ENCODE results near the gene TIMM13.

TIMM13 gene

DNA sequence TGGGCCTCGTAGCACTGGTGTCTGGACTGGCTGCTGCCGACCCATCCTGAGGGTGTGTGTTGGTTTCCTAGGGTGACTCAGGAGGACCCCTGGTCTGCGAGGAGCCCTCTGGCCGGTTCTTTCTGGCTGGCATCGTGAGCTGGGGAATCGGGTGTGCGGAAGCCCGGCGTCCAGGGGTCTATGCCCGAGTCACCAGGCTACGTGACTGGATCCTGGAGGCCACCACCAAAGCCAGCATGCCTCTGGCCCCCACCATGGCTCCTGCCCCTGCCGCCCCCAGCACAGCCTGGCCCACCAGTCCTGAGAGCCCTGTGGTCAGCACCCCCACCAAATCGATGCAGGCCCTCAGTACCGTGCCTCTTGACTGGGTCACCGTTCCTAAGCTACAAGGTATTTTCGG, 13.8 kb downstream of the TIMM13 start:
- no peak overlapping the region for H3K4me3 ChIP-seq (replicated peaks; ENCODE audit: low read depth, low read length)
- TF ChIP-seq, protein P1, sequence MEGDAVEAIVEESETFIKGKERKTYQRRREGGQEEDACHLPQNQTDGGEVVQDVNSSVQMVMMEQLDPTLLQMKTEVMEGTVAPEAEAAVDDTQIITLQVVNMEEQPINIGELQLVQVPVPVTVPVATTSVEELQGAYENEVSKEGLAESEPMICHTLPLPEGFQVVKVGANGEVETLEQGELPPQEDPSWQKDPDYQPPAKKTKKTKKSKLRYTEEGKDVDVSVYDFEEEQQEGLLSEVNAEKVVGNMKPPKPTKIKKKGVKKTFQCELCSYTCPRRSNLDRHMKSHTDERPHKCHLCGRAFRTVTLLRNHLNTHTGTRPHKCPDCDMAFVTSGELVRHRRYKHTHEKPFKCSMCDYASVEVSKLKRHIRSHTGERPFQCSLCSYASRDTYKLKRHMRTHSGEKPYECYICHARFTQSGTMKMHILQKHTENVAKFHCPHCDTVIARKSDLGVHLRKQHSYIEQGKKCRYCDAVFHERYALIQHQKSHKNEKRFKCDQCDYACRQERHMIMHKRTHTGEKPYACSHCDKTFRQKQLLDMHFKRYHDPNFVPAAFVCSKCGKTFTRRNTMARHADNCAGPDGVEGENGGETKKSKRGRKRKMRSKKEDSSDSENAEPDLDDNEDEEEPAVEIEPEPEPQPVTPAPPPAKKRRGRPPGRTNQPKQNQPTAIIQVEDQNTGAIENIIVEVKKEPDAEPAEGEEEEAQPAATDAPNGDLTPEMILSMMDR (IDR thresholded peaks at IDR 0.05; ENCODE audit: low read depth, low read length, missing control alignments), result no peak
- no peak for DNase-seq (ENCODE audit: extremely low read depth, low read depth)

DNA sequence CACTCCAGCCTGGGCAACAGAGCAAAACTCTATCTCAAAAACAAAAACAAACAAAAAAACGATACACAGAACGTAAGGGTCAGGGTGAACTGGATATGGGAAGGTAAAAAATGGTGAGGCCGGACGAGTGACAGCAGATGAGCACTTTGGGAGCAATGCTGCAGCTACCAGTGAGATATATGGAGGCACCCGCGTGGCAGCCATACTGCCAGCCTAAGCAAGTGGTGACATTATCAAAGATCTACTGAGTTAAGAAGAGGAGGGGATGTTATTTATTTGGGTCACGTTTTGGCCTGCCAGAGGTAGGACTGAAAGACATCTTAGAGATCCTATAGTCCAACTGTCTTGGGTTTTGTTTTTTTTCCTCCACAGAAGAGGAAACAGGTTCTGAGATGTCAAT, 14.2 kb downstream of the TIMM13 start:
- DNase-seq (ENCODE audit: extremely low read depth, low read depth), result no peak
- TF ChIP-seq, protein P1 (IDR thresholded peaks at IDR 0.05; ENCODE audit: low read depth, low read length, missing control alignments), result no peak
- H3K4me3 ChIP-seq (replicated peaks; ENCODE audit: low read depth, low read length), result no peak overlapping the region

DNA sequence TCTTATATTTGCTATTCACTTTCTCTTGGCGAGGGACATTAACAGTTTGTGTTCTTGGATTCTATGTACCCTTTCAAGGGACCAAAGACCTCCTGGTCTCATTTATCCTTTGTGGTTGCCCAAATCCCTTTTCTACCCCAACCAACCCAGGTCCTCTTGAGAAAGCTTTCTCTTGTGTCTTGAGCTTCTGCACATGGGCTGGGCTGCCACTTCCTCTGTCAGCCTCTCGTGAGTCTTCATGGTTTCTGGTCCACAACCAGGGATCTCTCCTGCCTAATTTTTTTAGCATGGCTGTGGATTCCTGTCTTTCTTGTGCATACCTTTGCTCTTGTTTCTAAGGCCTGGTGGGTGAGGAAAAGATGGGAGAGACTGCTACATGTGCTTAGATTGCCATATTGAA, 14.9 kb downstream of the TIMM13 start:
- DNase-seq (ENCODE audit: extremely low read depth, low read depth), result no peak
- H3K4me3 ChIP-seq (replicated peaks; ENCODE audit: low read depth, low read length), result no peak overlapping the region
- TF ChIP-seq, protein P1 (IDR thresholded peaks at IDR 0.05; ENCODE audit: low read depth, low read length, missing control alignments), result no peak

DNA sequence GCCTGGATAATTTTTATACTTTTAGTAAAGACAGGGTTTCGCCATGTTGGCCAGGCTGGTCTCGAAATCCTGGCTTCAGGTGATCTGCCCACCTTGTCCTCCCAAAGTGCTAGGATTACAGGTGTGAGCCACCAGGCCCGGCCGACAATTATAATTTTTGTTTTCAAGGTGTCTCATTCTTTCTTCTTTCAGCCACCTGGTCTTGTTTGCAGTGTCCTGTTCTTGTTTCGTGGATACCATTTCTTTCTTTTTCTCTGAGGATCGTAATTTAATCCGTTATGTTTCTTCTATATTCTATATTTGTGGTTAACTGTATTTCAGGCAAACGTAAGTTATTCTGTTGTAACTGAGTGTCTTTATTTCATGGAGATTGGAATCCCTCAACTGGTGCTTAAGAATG, 15.7 kb downstream of the TIMM13 start:
- TF ChIP-seq, protein P1 (IDR thresholded peaks at IDR 0.05; ENCODE audit: low read depth, low read length, missing control alignments), result no peak
- no peak for DNase-seq (ENCODE audit: extremely low read depth, low read depth)
- no peak overlapping the region for H3K4me3 ChIP-seq (replicated peaks; ENCODE audit: low read depth, low read length)

DNA sequence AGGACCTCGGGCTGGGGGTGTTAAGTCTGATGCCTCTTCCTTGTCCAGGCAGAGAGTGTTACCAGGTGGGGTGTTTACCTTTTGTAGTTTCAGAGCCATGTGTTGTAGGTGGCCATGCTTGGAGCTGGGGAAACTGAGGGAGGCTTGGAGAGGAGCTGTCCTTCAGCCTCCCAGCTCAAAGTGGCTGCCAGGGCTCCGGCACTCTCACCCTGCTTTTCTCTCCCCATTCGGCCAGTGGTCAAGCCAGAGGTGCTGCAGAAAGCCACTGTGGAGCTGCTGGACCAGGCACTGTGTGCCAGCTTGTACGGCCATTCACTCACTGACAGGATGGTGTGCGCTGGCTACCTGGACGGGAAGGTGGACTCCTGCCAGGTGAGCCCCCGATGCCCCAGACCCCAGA, 17.4 kb downstream of the TIMM13 start:
- no peak for DNase-seq (ENCODE audit: extremely low read depth, low read depth)
- H3K4me3 ChIP-seq (replicated peaks; ENCODE audit: low read depth, low read length), result no peak overlapping the region
- TF ChIP-seq, protein P1 (IDR thresholded peaks at IDR 0.05; ENCODE audit: low read depth, low read length, missing control alignments), result no peak

DNA sequence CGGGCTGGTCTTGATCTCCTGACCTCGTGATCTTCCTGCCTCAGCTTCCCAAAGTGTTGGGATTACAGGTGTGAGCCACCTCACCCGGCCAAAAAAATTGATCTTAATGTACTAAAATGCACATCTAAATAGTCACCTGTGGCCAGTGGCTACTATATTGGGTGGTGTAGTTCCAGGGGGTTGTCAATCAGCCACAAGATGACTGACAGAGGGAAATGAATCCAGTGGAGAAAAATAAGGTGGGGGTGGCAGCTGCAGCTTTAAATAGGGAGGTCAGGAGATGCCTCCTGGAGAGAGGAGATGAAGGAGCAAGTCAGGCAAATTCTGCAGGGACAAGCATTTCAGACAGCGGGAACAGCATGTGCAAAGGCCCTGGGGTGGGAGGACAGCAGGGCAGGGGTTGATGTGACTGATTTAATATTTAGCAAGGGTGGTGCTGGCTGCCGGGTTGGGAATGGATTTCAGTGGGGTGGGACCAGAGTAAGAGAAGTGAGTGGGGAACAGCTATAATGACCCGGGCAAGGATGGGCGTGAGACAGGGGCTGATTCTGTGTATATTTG, 18.0 kb downstream of the TIMM13 start:
- H3K4me3 ChIP-seq (replicated peaks; ENCODE audit: low read depth, low read length), result no peak overlapping the region
- TF ChIP-seq, protein P1 (IDR thresholded peaks at IDR 0.05; ENCODE audit: low read depth, low read length, missing control alignments), result no peak
- no peak for DNase-seq (ENCODE audit: extremely low read depth, low read depth)

DNA sequence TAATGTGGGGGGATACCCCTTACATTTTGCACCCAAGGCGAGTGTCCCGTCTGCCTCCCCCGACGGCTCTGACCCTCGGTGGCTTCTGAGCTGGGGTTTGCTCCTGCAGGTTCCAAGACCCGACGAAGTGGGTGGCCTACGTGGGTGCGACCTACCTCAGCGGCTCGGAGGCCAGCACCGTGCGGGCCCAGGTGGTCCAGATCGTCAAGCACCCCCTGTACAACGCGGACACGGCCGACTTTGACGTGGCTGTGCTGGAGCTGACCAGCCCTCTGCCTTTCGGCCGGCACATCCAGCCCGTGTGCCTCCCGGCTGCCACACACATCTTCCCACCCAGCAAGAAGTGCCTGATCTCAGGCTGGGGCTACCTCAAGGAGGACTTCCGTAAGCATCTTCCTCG, 19.1 kb downstream of the TIMM13 start:
- TF ChIP-seq, protein P1 (IDR thresholded peaks at IDR 0.05; ENCODE audit: low read depth, low read length, missing control alignments), result no peak
- H3K4me3 ChIP-seq (replicated peaks; ENCODE audit: low read depth, low read length), result no peak overlapping the region
- no peak for DNase-seq (ENCODE audit: extremely low read depth, low read depth)
